AG10803 (cell line): ENCODE results near the gene WDR17.

Experiments used
- DNase-seq: peaks from one replicate; pipeline ENCODE4 v3.0.0; 2010; ENCODE audit warnings: low read depth
- H3K4me3 ChIP-seq: 2 replicates; pipeline ENCODE4 v1.5.1; 2011; ENCODE audit warnings: mild to moderate bottlenecking, low read length, control low read depth
- CTCF ChIP-seq: conservative IDR thresholded peaks from 2 replicates; pipeline ENCODE4 v1.5.1; 2011; ENCODE audit warnings: mild to moderate bottlenecking, low read length, control low read depth, inconsistent platforms

The WDR17 gene

GRCh38 chr4:176084769-176085168, 19.1 kb downstream of the WDR17 start:
- H3K4me3 ChIP-seq: no peak overlapping the region
- DNase-seq: no peak
- TF ChIP-seq CTCF: no peak

DNA sequence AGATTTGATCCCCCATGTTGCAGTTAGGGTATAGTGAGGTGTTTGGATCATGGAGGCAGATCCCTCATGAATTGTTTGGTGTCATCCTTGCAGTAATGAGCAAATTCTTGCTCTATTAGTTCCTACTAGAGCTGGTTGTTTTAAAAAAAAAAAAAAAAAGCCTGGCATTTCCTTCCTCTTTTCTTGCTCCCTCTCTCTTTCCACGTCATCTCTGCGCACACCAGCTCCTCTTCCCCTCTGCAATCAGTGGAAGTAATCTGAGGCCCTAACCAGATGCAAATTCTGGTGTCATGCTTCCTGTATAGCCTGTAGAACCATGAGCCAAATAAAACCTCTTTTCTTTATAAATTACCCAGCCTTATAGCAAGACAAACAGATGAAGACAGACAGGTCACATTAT, 24.5 kb downstream of the WDR17 start:
- no peak for TF ChIP-seq CTCF
- no peak for DNase-seq
- no peak overlapping the region for H3K4me3 ChIP-seq

- TF ChIP-seq CTCF: no peak; the same call in 1 of the 2 replicates
- DNase-seq: no peak
- H3K4me3 ChIP-seq: no peak overlapping the region
These were observed 33.7 kb downstream of the WDR17 start for GRCh38 chr4:176099314-176099713.

DNA sequence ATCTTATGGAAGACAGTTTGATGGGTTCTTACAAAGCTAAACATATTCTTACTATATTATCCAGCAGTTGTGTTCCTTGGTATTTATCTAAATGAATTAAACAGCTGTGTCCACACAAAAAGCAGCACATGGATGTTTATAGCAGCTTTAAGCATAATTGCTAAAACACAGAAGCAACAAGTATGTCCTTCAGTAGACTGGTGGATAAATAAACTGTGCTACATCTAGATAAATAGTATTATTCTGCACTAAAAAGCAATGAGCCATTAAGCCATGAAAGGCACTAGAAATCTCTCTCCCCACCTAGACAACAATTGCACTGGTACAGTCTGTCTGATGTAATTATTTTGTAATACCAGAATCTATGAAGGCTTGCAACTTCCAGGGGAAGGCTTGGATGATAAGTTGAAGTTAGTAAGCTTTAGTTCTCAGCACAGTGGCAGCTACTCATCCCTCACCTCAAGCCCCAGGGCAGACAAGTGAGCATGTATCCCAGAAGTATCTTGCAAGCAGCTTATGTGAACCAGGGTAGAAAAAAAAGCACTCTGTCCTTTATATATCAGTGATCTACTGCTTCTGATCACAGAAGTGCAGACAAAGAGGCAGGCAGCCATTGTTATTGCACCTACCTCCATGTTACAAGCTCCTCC, 36.9 kb downstream of the WDR17 start:
- no peak overlapping the region for H3K4me3 ChIP-seq
- DNase-seq: no peak
- no peak for TF ChIP-seq CTCF

DNA sequence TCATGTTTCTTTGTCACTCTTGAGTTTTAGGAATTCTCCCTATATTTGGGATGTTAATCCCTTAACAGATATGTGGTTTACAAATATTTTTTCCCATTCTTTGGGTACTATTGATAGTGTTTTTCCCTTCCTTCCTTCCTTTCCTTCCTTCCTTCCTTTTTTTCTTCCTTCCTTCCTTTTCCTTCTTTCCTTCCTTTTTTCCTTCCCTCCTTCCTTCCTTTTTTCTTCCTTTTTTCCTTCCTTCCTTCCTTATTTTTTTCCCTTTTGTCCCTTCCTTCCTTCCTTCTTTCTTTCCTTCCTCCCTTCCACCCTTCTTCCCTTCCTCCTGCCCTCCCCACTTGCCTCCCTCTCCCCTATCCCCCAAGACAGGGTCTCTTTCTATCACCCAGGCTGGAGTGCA, 42.1 kb downstream of the WDR17 start:
- DNase-seq: no peak
- H3K4me3 ChIP-seq: no peak overlapping the region
- TF ChIP-seq CTCF: no peak

DNA sequence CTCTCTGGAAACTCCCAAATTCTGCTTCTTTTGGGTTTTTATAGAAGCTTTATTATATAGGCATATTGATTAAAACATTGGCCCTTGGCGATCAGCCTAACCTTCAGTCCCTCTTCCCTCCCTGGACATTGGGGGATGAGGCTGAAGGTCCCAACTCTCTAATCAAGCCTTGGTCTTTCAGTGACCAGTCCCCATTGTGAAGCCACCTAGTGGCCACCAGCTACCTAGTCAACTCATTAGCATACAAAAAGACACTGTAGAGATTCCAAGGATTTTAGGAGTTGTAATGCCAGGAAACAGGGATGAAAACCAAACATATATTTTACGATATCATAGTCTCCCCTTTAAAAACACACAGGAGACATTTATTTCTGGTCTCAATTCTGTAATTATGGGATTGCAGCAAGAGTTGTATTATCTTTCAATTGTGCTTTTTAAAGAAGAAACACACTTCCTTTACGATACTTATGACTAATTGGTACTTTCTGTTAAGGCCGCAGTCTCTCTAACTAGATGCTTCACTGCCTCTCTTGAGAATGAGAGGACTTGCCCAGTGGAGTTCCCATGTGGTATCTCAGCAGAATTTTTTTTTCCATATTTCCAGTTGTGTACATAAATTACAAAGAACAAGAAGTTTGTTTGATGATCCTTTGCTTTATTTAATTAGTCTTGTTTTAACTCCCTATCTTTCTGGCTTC, 58.2 kb downstream of the WDR17 start:
- TF ChIP-seq CTCF: peak; percentile 66
- DNase-seq: peak; percentile 6
- no peak overlapping the region for H3K4me3 ChIP-seq

DNA sequence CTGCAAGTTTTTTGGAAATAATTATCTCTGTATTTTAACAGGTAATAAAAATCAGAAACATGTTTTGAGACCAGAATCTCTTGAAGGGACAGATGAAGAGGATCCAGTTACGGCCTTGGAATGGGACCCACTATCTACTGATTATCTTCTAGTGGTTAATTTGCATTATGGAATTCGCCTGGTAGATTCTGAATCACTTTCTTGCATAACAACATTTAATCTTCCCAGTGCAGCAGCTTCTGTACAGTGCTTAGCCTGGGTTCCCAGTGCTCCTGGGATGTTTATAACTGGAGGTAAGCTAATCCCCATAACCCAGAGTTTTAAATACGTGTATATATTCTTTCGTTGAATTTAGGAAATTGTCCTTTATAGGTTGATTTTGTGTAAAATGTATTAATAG, 59.4 kb downstream of the WDR17 start:
- no peak for DNase-seq
- no peak for TF ChIP-seq CTCF
- no peak overlapping the region for H3K4me3 ChIP-seq
